Stimulated activated CD8-positive, alpha-beta memory T cell treated with anti-CD3 and anti-CD28 coated beads, Interleukin-12 subunit alpha, Interleukin-12 subunit beta, amount 100 ng/mL, for 24 hours (primary cell): ENCODE results near the gene EPHA2.
"Not testable (repeated sequence)": the region's sequence is repeated elsewhere in the genome, so short reads cannot be mapped to it uniquely, and the experiment has no call there.

Experiments
- DNase-seq: peaks from one replicate; pipeline ENCODE4 v3.0.0-alpha.2; 2020; ENCODE audit errors: extremely low read depth

EPHA2 gene

GRCh38 chr1:16119926-16120325 is 35.9 kb downstream of the EPHA2 start:
- no peak for DNase-seq

- DNase-seq = no peak
Measured at GRCh38 chr1:16119504-16119903, 36.4 kb downstream of the EPHA2 start.

GRCh38 chr1:16118706-16119105 is 37.2 kb downstream of the EPHA2 start:
- DNase-seq = no peak

GRCh38 chr1:16117936-16118335 is 37.9 kb downstream of the EPHA2 start:
- no peak for DNase-seq

GRCh38 chr1:16117369-16117768 is 38.5 kb downstream of the EPHA2 start:
- DNase-seq = no peak

- DNase-seq = no peak
Measured at GRCh38 chr1:16116625-16117024, 39.2 kb downstream of the EPHA2 start.

- no peak for DNase-seq
Measured at GRCh38 chr1:16116002-16116401, 39.9 kb downstream of the EPHA2 start.

- DNase-seq = no peak
Measured at GRCh38 chr1:16115468-16115983, 40.3 kb downstream of the EPHA2 start.

GRCh38 chr1:16114527-16115467 is 41.1 kb downstream of the EPHA2 start:
- no peak for DNase-seq

- no peak for DNase-seq
Measured at GRCh38 chr1:16112596-16113555, 43.0 kb downstream of the EPHA2 start.

GRCh38 chr1:16111771-16112595 is 43.9 kb downstream of the EPHA2 start:
- DNase-seq = no peak

GRCh38 chr1:16110884-16111283 is 45.0 kb downstream of the EPHA2 start:
- no peak for DNase-seq

- DNase-seq = no peak
Measured at GRCh38 chr1:16110456-16110855, 45.4 kb downstream of the EPHA2 start.

GRCh38 chr1:16109571-16109970 is 46.3 kb downstream of the EPHA2 start:
- no peak for DNase-seq

- not testable (repeated sequence) for DNase-seq
Measured at GRCh38 chr1:16107039-16107438, 48.8 kb downstream of the EPHA2 start.

- DNase-seq = no peak
Measured at GRCh38 chr1:16101623-16102022, 54.2 kb downstream of the EPHA2 start.

GRCh38 chr1:16099412-16099811 is 56.5 kb downstream of the EPHA2 start:
- no peak for DNase-seq

- DNase-seq = no peak
Measured at GRCh38 chr1:16095447-16095846, 60.4 kb downstream of the EPHA2 start.

- DNase-seq = no peak
Measured at GRCh38 chr1:16094453-16095158, 61.3 kb downstream of the EPHA2 start.

- no peak for DNase-seq
Measured at GRCh38 chr1:16093611-16094010, 62.3 kb downstream of the EPHA2 start.
